ENCODE measurements around the gene ANXA4.

GRCh38 chr2:69755862-69756467 is 14.0 kb downstream of the ANXA4 start:
- TF ChIP-seq, protein P1, sequence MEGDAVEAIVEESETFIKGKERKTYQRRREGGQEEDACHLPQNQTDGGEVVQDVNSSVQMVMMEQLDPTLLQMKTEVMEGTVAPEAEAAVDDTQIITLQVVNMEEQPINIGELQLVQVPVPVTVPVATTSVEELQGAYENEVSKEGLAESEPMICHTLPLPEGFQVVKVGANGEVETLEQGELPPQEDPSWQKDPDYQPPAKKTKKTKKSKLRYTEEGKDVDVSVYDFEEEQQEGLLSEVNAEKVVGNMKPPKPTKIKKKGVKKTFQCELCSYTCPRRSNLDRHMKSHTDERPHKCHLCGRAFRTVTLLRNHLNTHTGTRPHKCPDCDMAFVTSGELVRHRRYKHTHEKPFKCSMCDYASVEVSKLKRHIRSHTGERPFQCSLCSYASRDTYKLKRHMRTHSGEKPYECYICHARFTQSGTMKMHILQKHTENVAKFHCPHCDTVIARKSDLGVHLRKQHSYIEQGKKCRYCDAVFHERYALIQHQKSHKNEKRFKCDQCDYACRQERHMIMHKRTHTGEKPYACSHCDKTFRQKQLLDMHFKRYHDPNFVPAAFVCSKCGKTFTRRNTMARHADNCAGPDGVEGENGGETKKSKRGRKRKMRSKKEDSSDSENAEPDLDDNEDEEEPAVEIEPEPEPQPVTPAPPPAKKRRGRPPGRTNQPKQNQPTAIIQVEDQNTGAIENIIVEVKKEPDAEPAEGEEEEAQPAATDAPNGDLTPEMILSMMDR (conservative IDR thresholded peaks at IDR 0.05): no peak
- TF ChIP-seq EZH2 (IDR thresholded peaks at IDR 0.05; ENCODE audit: low read depth): no peak
